Adrenal gland (tissue), 12 donors: ENCODE measurements around the gene ALDH3B2. TPM values are rescaled to one million over a fixed set of nuclear protein-coding genes. Genes with fewer than 3 reads are reported as not detected.

Experiments used
- DNase-seq, 7 donors: peaks; one replicate each; pipeline ENCODE4 v3.0.0-alpha.2; 2019 to 2020
- H3K27ac ChIP-seq, 5 donors: fragments of 200-600 bp; sonication (generic) in 4 of 5; 1 replicate in 3 of 5; 2 replicates in 2 of 5; pipeline versions ENCODE4 v1.5.1 to v1.8.0; 2016 to 2020; ENCODE audit warnings: mild to moderate bottlenecking in 1 of 5
- H3K27me3 ChIP-seq: fragments of 200-600 bp; 2 replicates; pipeline ENCODE4 v1.8.0; 2021
- H3K36me3 ChIP-seq, 2 donors: fragments of 200-600 bp; replicated peaks in 1 of 2; 1 replicate in 1 of 2; 2 replicates in 1 of 2; pipeline versions ENCODE4 v1.5.1 to v1.8.0; 2018 to 2022
- H3K4me1 ChIP-seq, 2 donors: fragments of 200-600 bp; replicated peaks in 1 of 2; 1 replicate in 1 of 2; 2 replicates in 1 of 2; pipeline versions ENCODE4 v1.5.1 to v1.8.0; 2018 to 2021
- H3K4me3 ChIP-seq, 4 donors: fragments of 200-600 bp; sonication (generic) in 3 of 4; one replicate each; pipeline ENCODE4 v1.5.1; 2016 to 2018
- H3K9me3 ChIP-seq, 3 donors: fragments of 200-600 bp; sonication (generic) in 1 of 3; replicated peaks in 1 of 3; 1 replicate in 2 of 3; 2 replicates in 1 of 3; pipeline versions ENCODE4 v1.5.1 to v1.8.0; 2016 to 2021
- POLR2A ChIP-seq, 2 donors: fragments of 450-650 bp; IDR thresholded peaks; one replicate each; pipeline ENCODE4 v1.6.1; 2017; ENCODE audit warnings: antibody characterized with exemption in 2 of 2, mild to moderate bottlenecking in 2 of 2, moderate library complexity in 1 of 2
- WGBS, 4 donors: extraction: QIAGEN DNeasy Blood & Tissue Kit in 2 of 4; methylation state at CpG; one replicate each; pipeline versions ENCODE4 v1.1.5 to v1.1.7; 2013 to 2017; 5-methylcytosine and 5-hydroxymethylcytosine counted together
- intact Hi-C, 2 donors: fragments of 100-400 bp; cut with DNase I; formaldehyde crosslinking; loops; one replicate each; pipeline versions ENCODE4 v1.14.1 to v1.15.0; 2022 to 2023
- polyA plus RNA-seq, 3 donors: library from polyadenylated mRNA; stranded (reverse); fragments of 200-250 nt in 2 of 3; fragments of 350-450 nt in 1 of 3; fragmentation: Illumina TruSeq in 1 of 3; extraction: RNeasy Lipid Tissue Mini Kit (QIAGEN cat#74804) in 1 of 3; gene quantifications; one replicate each; pipeline ENCODE4 v1.2.3, GENCODE V29; 2013 to 2014
- total RNA-seq, 9 donors: library from RNA; depleted of rRNA in 4 of 9; stranded (reverse); fragments of >200 nt in 4 of 9; fragments of 120-200 nt in 1 of 9; fragmentation: NEBNext Ultra II Directional in 1 of 9; extraction: Animal tissue kit (Norgen Biotek cat#: 25700) in 1 of 9; gene quantifications; one replicate each; pipeline versions ENCODE4 v1.1.0 to v1.2.4, GENCODE V29; 2013 to 2023
- TF ChIP-seq, protein P1 (sequence below), 6 experiments: fragments of 450-650 bp in 4 of 6; fragments of 200-600 bp in 2 of 6; sonication (generic) in 1 of 6; IDR thresholded peaks; 1 replicate in 5 of 6; 2 replicates in 1 of 6; pipeline versions ENCODE4 v1.5.1 to v1.8.0; 2016 to 2021; ENCODE audit warnings: antibody characterized with exemption in 6 of 6, mild to moderate bottlenecking in 2 of 6, moderate library complexity in 1 of 6
- donor health status: healthy with polysubstance abuse.
- donor health status: Bipolar disorder and iron deficiency.
- donor health status: DM: yes; HTN: yes; CAD: no.
- donor health status: DM: no; HTN: no; CAD: no.
- donor health status: DM: no; HTN: no; CAD: no.
- donor health status: DM: yes; HTN: yes; CAD: no.

Gene ALDH3B2
- total and polyA plus RNA-seq, 12 donors: 0.10 TPM; not detected in 11

DNA sequence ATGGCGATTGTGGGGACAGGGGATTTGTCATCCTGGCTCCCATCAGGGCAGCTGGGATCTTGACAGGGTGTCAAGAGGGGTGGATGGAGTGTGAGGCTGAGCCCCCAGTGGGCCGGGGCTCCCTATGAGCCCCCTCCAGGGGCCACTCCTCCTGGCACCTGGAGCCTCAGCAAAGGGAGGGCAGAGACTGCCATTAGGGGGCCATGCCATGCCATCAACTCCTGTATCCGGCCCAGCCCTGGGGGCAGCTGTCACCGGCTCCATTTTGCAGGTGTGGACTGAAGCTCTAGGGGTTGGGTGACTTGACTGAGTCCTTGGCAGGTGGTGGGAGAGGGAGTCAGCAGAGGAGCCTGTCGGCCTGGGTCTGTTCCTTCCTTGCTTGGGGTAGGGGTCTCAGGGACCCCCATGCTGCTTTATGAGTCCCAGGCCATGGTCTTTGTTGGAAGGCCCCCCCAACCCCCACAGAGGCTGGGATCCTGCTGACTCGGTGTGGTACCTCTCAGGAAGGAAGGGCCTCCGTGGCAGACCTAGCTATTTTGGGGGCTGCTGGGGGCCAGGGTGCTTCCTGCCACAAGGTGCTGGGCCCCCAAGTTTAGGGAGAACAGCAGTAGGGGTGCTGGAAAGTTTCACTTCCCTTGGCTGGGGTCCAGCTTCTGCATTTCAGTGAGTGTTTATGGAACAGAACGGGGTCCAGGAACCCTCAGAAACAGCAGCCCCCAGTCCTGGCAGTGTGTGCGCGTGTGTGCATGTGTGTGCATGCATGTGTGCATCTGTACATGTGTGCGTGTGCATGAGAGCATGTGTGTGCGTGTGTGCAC is 25.4 kb downstream of the ALDH3B2 start:
- no peak for TF ChIP-seq POLR2A (IDR thresholded peaks at IDR 0.05)
- TF ChIP-seq, protein P1, sequence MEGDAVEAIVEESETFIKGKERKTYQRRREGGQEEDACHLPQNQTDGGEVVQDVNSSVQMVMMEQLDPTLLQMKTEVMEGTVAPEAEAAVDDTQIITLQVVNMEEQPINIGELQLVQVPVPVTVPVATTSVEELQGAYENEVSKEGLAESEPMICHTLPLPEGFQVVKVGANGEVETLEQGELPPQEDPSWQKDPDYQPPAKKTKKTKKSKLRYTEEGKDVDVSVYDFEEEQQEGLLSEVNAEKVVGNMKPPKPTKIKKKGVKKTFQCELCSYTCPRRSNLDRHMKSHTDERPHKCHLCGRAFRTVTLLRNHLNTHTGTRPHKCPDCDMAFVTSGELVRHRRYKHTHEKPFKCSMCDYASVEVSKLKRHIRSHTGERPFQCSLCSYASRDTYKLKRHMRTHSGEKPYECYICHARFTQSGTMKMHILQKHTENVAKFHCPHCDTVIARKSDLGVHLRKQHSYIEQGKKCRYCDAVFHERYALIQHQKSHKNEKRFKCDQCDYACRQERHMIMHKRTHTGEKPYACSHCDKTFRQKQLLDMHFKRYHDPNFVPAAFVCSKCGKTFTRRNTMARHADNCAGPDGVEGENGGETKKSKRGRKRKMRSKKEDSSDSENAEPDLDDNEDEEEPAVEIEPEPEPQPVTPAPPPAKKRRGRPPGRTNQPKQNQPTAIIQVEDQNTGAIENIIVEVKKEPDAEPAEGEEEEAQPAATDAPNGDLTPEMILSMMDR (IDR thresholded peaks at IDR 0.05): no peak
- Histone ChIP-seq H3K27me3 (no peaks in the 10 kb centered on the region), H3K4me3 (no peak overlapping the region), H3K9me3 (no peaks in the 10 kb centered on the region), H3K4me1 (no peaks in the 10 kb centered on the region), H3K36me3 (no peaks in the 10 kb centered on the region), H3K27ac (no peak overlapping the region)
- WGBS, 4 donors: 57 to 71% (median 63%) methylated on average over 6 to 12 of the region's 12 CpGs
- intact Hi-C loops: no loop called here
- no peak for DNase-seq

DNA sequence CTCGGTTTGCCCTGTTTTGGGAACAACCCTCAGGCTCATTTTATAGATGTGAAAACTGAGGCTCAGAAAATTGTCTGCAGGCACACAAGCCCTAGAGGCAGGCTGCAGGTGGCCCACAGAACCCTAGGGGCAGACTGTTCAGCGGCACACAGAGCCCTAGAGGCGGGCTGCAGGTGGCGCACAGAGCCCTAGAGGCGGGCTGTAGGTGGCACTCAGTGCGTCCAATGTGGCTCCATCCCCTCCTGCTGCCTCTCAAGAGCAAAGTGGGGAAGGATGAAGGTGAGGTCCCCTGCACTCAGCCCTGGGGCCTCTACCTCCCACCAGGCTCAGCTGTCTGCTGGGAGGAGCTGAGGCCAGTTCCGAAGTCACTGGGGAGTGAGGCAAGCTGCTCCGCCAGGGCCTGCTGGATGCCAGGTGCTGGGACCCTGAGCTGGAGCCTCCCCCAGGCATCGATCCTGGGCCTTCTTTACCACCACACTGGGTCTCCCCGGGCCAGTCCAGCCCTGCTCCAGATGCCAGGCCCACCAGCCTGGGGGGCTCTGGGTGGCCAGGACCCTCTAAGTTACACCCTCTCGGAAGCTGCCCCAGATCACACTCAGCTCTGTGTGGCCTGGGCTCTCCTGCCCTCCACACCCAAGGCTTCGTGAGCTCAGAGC is 26.2 kb downstream of the ALDH3B2 start:
- Histone ChIP-seq H3K27ac (no peak overlapping the region), H3K36me3 (no peaks in the 10 kb centered on the region), H3K27me3 (no peaks in the 10 kb centered on the region), H3K9me3 (no peaks in the 10 kb centered on the region), H3K4me1 (no peaks in the 10 kb centered on the region), H3K4me3 (no peak overlapping the region)
- WGBS, 4 donors: 44 to 70% (median 67%) methylated on average over 2 to 12 of the region's 12 CpGs
- no peak for DNase-seq
- TF ChIP-seq POLR2A (IDR thresholded peaks at IDR 0.05): no peak
- TF ChIP-seq, protein P1 (IDR thresholded peaks at IDR 0.05): no peak
- intact Hi-C loops: no loop called here

DNA sequence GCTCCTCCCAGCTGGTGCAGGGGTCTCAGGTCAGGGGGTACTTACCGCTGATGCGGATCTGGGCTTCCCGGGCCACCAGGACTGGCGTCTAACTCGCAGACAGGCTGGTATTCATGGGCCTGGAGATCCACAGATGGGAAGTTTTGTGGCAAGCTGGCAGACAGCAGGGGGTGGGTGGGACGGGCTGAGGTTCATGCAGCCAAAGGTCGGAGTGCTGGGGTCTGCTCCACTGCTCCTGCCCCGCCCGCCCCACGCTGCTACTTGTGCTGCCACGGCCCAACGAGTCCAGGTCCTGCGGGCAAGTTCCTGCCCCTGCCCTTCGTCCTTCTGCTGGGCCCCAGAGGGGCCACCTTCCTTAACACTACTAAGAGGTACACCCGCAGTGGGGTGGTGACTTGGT is 27.0 kb downstream of the ALDH3B2 start:
- Histone ChIP-seq H3K4me3 (no peak overlapping the region), H3K9me3 (no peaks in the 10 kb centered on the region), H3K4me1 (no peaks in the 10 kb centered on the region), H3K27me3 (no peaks in the 10 kb centered on the region), H3K27ac (no peak overlapping the region), H3K36me3 (no peaks in the 10 kb centered on the region)
- TF ChIP-seq POLR2A (IDR thresholded peaks at IDR 0.05): no peak
- TF ChIP-seq, protein P1 (IDR thresholded peaks at IDR 0.05): no peak
- no peak for DNase-seq
- intact Hi-C loops: no loop called here
- WGBS, 4 donors: 47 to 69% (median 63%) methylated on average over 3 to 15 of the region's 15 CpGs

DNA sequence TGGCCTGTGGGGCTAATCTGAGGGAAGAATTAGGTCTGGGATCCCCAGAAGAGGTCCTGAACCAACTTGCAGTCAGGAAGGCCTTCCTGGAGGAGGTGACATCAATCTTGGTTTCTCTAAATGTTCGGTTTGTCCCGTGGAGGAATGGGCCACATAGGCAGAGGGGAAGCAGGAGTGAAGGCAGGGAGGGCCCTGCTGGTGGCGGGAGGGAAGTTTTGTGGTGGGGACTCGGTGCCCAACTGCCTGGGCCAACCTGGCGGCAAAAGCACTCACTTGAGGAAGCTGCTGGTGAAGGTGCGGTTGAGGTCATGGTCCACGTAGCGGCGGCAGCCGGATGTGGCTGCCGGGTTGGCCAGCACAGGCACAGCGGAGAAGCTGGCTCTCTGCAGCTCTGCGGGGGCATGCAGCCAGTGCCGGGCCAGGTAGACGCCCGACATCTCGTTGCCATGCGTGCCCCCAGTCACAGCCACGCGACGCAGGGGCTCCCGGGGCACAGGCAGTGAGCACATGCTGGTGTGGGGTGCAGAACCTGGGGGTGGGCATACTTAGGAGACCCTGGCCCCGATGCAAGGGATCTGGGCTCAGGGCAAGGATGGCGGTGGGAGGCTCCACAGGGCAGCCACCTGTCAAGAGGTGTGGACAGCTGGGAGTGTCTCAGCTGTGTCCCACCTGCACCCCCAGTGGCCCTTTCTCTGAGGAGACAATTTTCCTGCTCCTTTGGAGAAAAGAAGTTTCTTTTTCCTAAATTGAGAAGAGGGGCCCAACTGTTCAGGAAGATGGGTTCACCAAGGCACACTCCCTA is 27.7 kb downstream of the ALDH3B2 start:
- WGBS, 4 donors: 50 to 80% (median 69%) methylated on average over 2 to 24 of the region's 24 CpGs
- Histone ChIP-seq H3K9me3 (no peaks in the 10 kb centered on the region), H3K36me3 (no peaks in the 10 kb centered on the region), H3K4me3 (no peak overlapping the region), H3K27ac (no peak overlapping the region), H3K4me1 (no peaks in the 10 kb centered on the region), H3K27me3 (no peaks in the 10 kb centered on the region)
- no peak for DNase-seq
- TF ChIP-seq POLR2A (IDR thresholded peaks at IDR 0.05): no peak
- TF ChIP-seq, protein P1 (IDR thresholded peaks at IDR 0.05): no peak
- intact Hi-C loops: no loop called here
